H9 (cell line): ENCODE results near the gene RBBP7. TPM values are rescaled to one million over a fixed set of nuclear protein-coding genes. Genes with fewer than 3 reads are reported as not detected.

Source experiments
- DNase-seq: peaks from one replicate; pipeline ENCODE4 v3.0.0-alpha.2; 2017
- H2AFZ ChIP-seq: one replicate; pipeline ENCODE4 v1.6.1; 2013; ENCODE audit warnings: mild to moderate bottlenecking, low read length, control low read depth, moderate library complexity
- H2AK5ac ChIP-seq: 2 replicates; pipeline ENCODE4 v1.6.1; 2013; ENCODE audit warnings: low read length, control low read depth, mixed read lengths; ENCODE audit not compliant: insufficient read length
- H2BK120ac ChIP-seq: one replicate; pipeline ENCODE4 v1.6.1; 2013; ENCODE audit warnings: low read depth, mild to moderate bottlenecking, low read length, control low read depth, inconsistent platforms; ENCODE audit not compliant: poor library complexity, severe bottlenecking
- H2BK12ac ChIP-seq: 2 replicates; pipeline ENCODE4 v1.6.1; 2013; ENCODE audit warnings: low read length, control low read depth, mixed read lengths, low read depth; ENCODE audit not compliant: insufficient read length
- H2BK15ac ChIP-seq: 2 replicates; pipeline ENCODE4 v1.6.1; 2013; ENCODE audit warnings: low read depth, low read length, control low read depth
- H2BK20ac ChIP-seq: one replicate; pipeline ENCODE4 v1.6.1; 2013; ENCODE audit warnings: low read depth, mild to moderate bottlenecking, low read length, control low read depth, inconsistent platforms; ENCODE audit not compliant: poor library complexity, severe bottlenecking
- H2BK5ac ChIP-seq: 2 replicates; pipeline ENCODE4 v1.6.1; 2013; ENCODE audit warnings: low read length, control low read depth, mixed read lengths; ENCODE audit not compliant: insufficient read length
- H3K14ac ChIP-seq: 2 replicates; pipeline ENCODE4 v1.6.1; 2013; ENCODE audit warnings: low read length, control low read depth; ENCODE audit not compliant: insufficient read depth
- H3K18ac ChIP-seq: 2 replicates; pipeline ENCODE4 v1.6.1; 2013; ENCODE audit warnings: low read depth, mild to moderate bottlenecking, mixed read lengths, low read length, control low read depth; ENCODE audit not compliant: insufficient read length
- H3K23ac ChIP-seq: 2 replicates; pipeline ENCODE4 v1.6.1; 2013; ENCODE audit warnings: low read length, control low read depth, mixed read lengths, low read depth; ENCODE audit not compliant: insufficient read length
- H3K23me2 ChIP-seq: 2 replicates; pipeline ENCODE4 v1.6.1; 2013; ENCODE audit warnings: low read depth, mild to moderate bottlenecking, mixed read lengths, low read length, control low read depth; ENCODE audit not compliant: insufficient read length, poor library complexity, severe bottlenecking
- H3K27ac ChIP-seq: 2 replicates; pipeline ENCODE4 v1.5.1; 2013; ENCODE audit warnings: low read length, control low read depth, mixed read lengths, low read depth; ENCODE audit not compliant: insufficient read length
- H3K27me3 ChIP-seq: 2 replicates; pipeline ENCODE4 v1.6.1; 2013; ENCODE audit warnings: low read length, control low read depth, inconsistent platforms; ENCODE audit not compliant: insufficient read depth
- H3K4ac ChIP-seq: 2 replicates; pipeline ENCODE4 v1.6.1; 2013; ENCODE audit warnings: low read depth, mild to moderate bottlenecking, control low read depth, inconsistent platforms, low read length, moderate library complexity
- H3K4me1 ChIP-seq: 2 replicates; pipeline ENCODE4 v1.6.1; 2013; ENCODE audit warnings: low read length, control low read depth, inconsistent platforms; ENCODE audit not compliant: insufficient read depth
- H3K4me2 ChIP-seq: 2 replicates; pipeline ENCODE4 v1.6.1; 2013; ENCODE audit warnings: low read length, control low read depth, mixed read lengths; ENCODE audit not compliant: insufficient read length, insufficient read depth
- H3K56ac ChIP-seq: 2 replicates; pipeline ENCODE4 v1.6.1; 2013; ENCODE audit warnings: low read depth, mild to moderate bottlenecking, mixed read lengths, low read length, control low read depth; ENCODE audit not compliant: insufficient read length
- H3K79me1 ChIP-seq: 2 replicates; pipeline ENCODE4 v1.6.1; 2013; ENCODE audit warnings: low read depth, mild to moderate bottlenecking, moderate library complexity, low read length, control low read depth, inconsistent platforms; ENCODE audit not compliant: insufficient read depth, poor library complexity, severe bottlenecking
- H3K79me2 ChIP-seq: 2 replicates; pipeline ENCODE4 v1.6.1; 2013; ENCODE audit warnings: low read length, control low read depth, inconsistent platforms; ENCODE audit not compliant: insufficient read depth
- H3K9ac ChIP-seq: 2 replicates; pipeline ENCODE4 v1.6.1; 2013; ENCODE audit warnings: low read length, control low read depth, mixed read lengths; ENCODE audit not compliant: insufficient read length; ENCODE audit errors: extremely low read depth
- H3K9me3 ChIP-seq: one replicate; pipeline ENCODE4 v1.6.1; 2013; ENCODE audit warnings: low read depth, low read length, inconsistent platforms; ENCODE audit not compliant: control insufficient read depth
- H3T11ph ChIP-seq: one replicate; pipeline ENCODE4 v1.6.1; 2013; ENCODE audit warnings: mild to moderate bottlenecking, low read length, control low read depth, inconsistent platforms
- H4K20me1 ChIP-seq: one replicate; pipeline ENCODE4 v1.6.1; 2013; ENCODE audit not compliant: control insufficient read depth, insufficient read length, insufficient read depth
- H4K5ac ChIP-seq: 2 replicates; pipeline ENCODE4 v1.6.1; 2013; ENCODE audit warnings: low read depth, mild to moderate bottlenecking, mixed read lengths, low read length, control low read depth; ENCODE audit not compliant: insufficient read length
- H4K8ac ChIP-seq: replicated peaks from 2 replicates; pipeline ENCODE4 v1.6.1; 2013; ENCODE audit warnings: low read length, control low read depth, mixed read lengths, low read depth; ENCODE audit not compliant: insufficient read length
- H4K91ac ChIP-seq: 2 replicates; pipeline ENCODE4 v1.6.1; 2013; ENCODE audit warnings: low read depth, mild to moderate bottlenecking, moderate library complexity, mixed read lengths, low read length, control low read depth; ENCODE audit not compliant: insufficient read length
- H3K27ac Mint-ChIP-seq, 3 experiments: 2 replicates in 2 of 3; 3 replicates in 1 of 3; pipeline ENCODE4 v1.8.0; 2020 to 2021; ENCODE audit warnings: mixed read lengths in 3 of 3, mild to moderate bottlenecking in 1 of 3, moderate library complexity in 1 of 3
- H3K27me3 Mint-ChIP-seq: 2 replicates; pipeline ENCODE4 v1.8.0; 2021; ENCODE audit warnings: low read depth, mild to moderate bottlenecking, moderate library complexity, mixed read lengths
- H3K36me3 Mint-ChIP-seq, 3 experiments: 2 replicates in 2 of 3; 3 replicates in 1 of 3; pipeline ENCODE4 v1.8.0; 2020 to 2021; ENCODE audit warnings: low read depth in 3 of 3, mixed read lengths in 3 of 3; ENCODE audit not compliant: insufficient read depth in 1 of 3
- H3K4me1 Mint-ChIP-seq, 2 experiments: 2 replicates each; pipeline ENCODE4 v1.8.0; 2020; ENCODE audit warnings: mixed read lengths in 2 of 2
- H3K4me3 Mint-ChIP-seq, 2 experiments: 2 replicates in 1 of 2; 3 replicates in 1 of 2; pipeline ENCODE4 v1.8.0; 2020 to 2021; ENCODE audit warnings: mild to moderate bottlenecking in 2 of 2, mixed read lengths in 2 of 2, moderate library complexity in 1 of 2
- H3K9me3 Mint-ChIP-seq, 2 experiments: 2 replicates in 1 of 2; 3 replicates in 1 of 2; pipeline ENCODE4 v1.8.0; 2020; ENCODE audit warnings: mild to moderate bottlenecking in 2 of 2, mixed read lengths in 2 of 2, moderate library complexity in 1 of 2
- WGBS: extraction: QIAGEN DNeasy Blood & Tissue Kit; methylation state at CpG from one replicate; pipeline ENCODE4 v1.1.7; 2013; ENCODE audit warnings: missing lambda C conversion rate, low lambda C conversion rate, mixed read lengths; ENCODE audit not compliant: insufficient read length; ENCODE audit errors: extremely low coverage; 5-methylcytosine and 5-hydroxymethylcytosine counted together
- total RNA-seq: library from RNA; stranded (reverse); gene quantifications from 2 replicates; pipeline ENCODE4 v1.2.1, GENCODE V29; 2021
- TF ChIP-seq, protein P1 (sequence below): fragments of 200-600 bp; sonication (generic); conservative IDR thresholded peaks from 3 replicates; pipeline ENCODE4 v1.8.0; 2021; ENCODE audit warnings: antibody characterized with exemption, mild to moderate bottlenecking

Gene RBBP7
- total RNA-seq, 1 experiment from 2014 or later, result 249 TPM

DNA sequence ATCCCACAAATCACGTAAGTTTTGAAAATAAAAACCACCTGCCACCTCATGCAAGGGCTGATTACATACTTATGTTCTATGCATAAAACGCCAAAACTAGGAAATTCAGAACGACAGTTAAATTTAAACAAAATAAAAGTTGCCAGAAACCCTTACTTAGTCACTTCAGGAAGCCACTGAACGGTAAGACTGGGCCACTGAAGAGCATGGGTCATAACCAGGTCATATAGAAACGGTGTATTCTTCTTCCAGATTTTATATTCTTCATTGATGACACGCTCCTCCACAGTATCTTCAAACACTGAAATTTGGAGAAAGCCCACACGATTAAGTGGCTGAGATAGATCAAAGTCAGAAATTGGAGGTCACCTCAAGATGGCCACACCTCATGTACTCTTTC, 1.2 kb downstream of the RBBP7 start:
- no peaks in the 10 kb centered on the region for H4K20me1 ChIP-seq
- no peak overlapping the region for H4K5ac ChIP-seq
- no peak overlapping the region for H3T11ph ChIP-seq
- H2AK5ac ChIP-seq, result no peak overlapping the region
- no peak overlapping the region for H2BK15ac ChIP-seq
- no peak overlapping the region for H3K4ac ChIP-seq
- TF ChIP-seq, protein P1, sequence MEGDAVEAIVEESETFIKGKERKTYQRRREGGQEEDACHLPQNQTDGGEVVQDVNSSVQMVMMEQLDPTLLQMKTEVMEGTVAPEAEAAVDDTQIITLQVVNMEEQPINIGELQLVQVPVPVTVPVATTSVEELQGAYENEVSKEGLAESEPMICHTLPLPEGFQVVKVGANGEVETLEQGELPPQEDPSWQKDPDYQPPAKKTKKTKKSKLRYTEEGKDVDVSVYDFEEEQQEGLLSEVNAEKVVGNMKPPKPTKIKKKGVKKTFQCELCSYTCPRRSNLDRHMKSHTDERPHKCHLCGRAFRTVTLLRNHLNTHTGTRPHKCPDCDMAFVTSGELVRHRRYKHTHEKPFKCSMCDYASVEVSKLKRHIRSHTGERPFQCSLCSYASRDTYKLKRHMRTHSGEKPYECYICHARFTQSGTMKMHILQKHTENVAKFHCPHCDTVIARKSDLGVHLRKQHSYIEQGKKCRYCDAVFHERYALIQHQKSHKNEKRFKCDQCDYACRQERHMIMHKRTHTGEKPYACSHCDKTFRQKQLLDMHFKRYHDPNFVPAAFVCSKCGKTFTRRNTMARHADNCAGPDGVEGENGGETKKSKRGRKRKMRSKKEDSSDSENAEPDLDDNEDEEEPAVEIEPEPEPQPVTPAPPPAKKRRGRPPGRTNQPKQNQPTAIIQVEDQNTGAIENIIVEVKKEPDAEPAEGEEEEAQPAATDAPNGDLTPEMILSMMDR, result no peak
- no peak overlapping the region for H2AFZ ChIP-seq
- no peak overlapping the region for H2BK5ac ChIP-seq
- H2BK120ac ChIP-seq, result no peak overlapping the region
- peaks cover 2% of the 10 kb centered on the region; the same call in 1 of the 2 replicates for H3K4me1 ChIP-seq
- H3K18ac ChIP-seq, result no peak overlapping the region
- peaks cover 14% of the 10 kb centered on the region for H3K23me2 ChIP-seq
- no peak overlapping the region for H3K27ac ChIP-seq
- no peak overlapping the region for H2BK20ac ChIP-seq
- H4K91ac ChIP-seq, result no peak overlapping the region
- H3K23ac ChIP-seq, result no peak overlapping the region
- H3K4me2 ChIP-seq, result peak overlapping the region; percentile 94
- peaks cover 4% of the 10 kb centered on the region for H3K79me1 ChIP-seq
- no peaks in the 10 kb centered on the region; a peak in 1 of 5 replicates for H3K9me3 Mint-ChIP-seq
- peaks cover 33 to 41% (median 39%) of the 10 kb centered on the region in 3 experiments for H3K36me3 Mint-ChIP-seq
- H3K27ac Mint-ChIP-seq, result peak overlapping the region; percentile 88 to 97 (median 91); a peak in 6 of 7 replicates
- WGBS, result no CpG with 5 or more reads among the region's 7 CpGs
- H3K27me3 ChIP-seq, result no peaks in the 10 kb centered on the region
- peaks cover 40 to 50% of the 10 kb centered on the region in 2 experiments for H3K4me1 Mint-ChIP-seq
- peaks cover 1% of the 10 kb centered on the region; the same call in 1 of the 2 replicates for H3K27me3 Mint-ChIP-seq
- no peak overlapping the region for H2BK12ac ChIP-seq
- H3K14ac ChIP-seq, result peak overlapping the region; percentile 53; the same call in 1 of the 2 replicates
- peaks cover 40% of the 10 kb centered on the region for H3K79me2 ChIP-seq
- no peak overlapping the region for H4K8ac ChIP-seq
- H3K9me3 ChIP-seq, result no peaks in the 10 kb centered on the region
- no peak overlapping the region for H3K56ac ChIP-seq
- peak overlapping the region; percentile 79 to 94 for H3K4me3 Mint-ChIP-seq
- peak overlapping the region; percentile 95 for H3K9ac ChIP-seq
- no peak for DNase-seq
